ENCODE data around the gene RAB42.
"Not testable (repeated sequence)": the region's sequence is repeated elsewhere in the genome, so short reads cannot be mapped to it uniquely, and the experiment has no call there.

RAB42 gene

DNA sequence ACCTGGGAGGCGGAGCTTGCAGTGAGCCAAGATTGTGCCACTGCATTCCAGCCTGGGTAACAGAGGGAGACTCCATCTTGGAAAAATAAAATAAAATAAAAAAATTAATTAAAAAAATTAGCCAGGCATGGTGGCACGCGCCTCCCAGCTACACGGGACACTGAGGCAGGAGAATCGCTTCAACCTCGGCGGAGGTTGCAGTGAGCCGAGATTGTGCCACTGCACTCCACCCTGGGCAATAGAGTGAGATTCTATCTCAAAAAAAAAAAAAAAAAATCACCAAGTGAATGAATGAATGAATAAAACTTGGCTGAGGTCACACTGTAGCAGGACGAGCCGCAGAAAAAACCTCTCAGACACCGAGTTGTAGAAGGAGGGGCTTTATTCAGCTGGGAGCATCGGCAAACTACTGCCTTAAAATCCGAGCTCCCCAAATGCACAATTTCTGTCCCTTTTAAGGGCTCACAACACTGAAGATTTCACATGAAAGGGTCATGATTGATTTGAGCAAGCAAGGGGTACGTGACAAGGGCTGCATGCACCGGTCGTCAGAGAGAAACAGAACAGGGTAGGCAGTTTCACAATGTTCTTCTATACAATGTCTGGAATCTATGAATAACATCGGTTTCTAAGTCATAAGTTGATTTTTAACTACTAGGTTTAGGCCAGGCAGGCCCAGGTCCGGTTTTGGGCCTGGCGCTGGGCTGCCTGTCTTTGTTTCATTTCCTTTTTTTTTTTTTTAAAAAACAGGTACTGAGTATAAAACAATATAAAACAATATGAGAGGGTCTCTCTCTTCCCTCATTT is 5.3 kb upstream of the RAB42 start:
- DNase-seq (ENCODE audit: low read depth): not testable (repeated sequence)

GRCh38 chr1:28592321-28593071 is 431 bp downstream of the RAB42 start:
- no peak for DNase-seq (ENCODE audit: low read depth)

DNA sequence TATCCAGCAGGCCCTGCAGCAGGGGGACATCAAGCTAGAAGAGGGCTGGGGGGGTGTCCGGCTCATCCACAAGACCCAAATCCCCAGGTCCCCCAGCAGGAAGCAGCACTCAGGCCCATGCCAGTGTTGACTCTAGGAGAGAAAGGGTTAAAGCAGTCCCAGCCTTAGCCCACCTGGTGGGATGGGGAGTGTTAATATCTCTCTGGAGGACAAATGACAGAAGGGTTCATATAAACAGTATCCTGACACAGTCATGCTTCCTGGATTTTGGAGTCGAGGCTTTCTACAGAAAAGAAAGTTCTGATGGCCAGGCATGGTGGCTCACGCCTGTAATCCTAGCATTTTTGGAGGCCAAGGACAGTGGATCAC is 1.9 kb downstream of the RAB42 start:
- not testable (repeated sequence) for DNase-seq (ENCODE audit: low read depth)

- DNase-seq (ENCODE audit: low read depth): not testable (repeated sequence)
Measured at GRCh38 chr1:28594686-28595411, 2.8 kb downstream of the RAB42 start.

GRCh38 chr1:28595412-28596191 is 3.5 kb downstream of the RAB42 start:
- no peak for DNase-seq (ENCODE audit: low read depth)

GRCh38 chr1:28596276-28596675 is 4.2 kb downstream of the RAB42 start:
- DNase-seq (ENCODE audit: low read depth): not testable (repeated sequence)

GRCh38 chr1:28601696-28602095 is 9.6 kb downstream of the RAB42 start:
- DNase-seq (ENCODE audit: low read depth): no peak

- DNase-seq (ENCODE audit: low read depth): no peak
Measured at GRCh38 chr1:28602536-28603439, 10.7 kb downstream of the RAB42 start.

- DNase-seq (ENCODE audit: low read depth): no peak
Measured at GRCh38 chr1:28604411-28604810, 12.3 kb downstream of the RAB42 start.

DNA sequence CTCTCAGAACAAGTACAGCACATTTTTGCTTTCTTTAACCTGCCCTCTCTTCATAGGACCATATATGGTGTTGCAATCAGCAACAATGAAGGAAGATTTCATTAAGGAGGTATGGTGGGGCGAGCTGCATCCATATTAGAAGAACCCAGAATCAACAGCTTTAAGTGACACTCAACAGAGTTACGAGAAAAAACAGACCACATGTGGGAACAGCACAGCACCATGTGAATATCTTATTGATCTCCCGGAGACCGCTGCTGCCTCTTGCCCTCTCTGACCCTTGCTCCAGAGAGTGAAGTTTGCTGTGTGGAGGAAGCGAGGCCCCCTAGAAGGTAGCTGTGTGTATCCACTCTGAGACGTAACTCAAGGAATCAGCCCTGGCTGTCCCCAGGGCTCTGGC is 12.9 kb downstream of the RAB42 start:
- DNase-seq (ENCODE audit: low read depth): no peak

DNA sequence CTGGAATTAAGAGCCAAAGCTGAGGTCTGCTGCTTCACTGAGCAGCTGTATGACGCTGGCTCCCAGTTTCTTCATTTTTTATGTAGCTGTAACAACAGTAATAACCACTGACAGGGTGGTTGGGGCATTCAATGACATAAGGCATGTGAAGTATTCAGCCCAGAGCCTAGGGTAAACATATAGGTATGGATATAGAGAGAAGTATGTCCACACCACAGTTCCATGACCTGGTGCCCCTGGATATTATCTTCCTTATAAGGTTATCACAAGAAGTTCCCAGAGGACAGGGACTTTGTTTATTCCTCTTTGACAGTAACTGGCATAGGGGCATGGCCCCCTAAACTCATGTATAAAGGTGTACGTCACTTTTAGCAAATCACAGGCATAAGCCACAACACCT is 14.7 kb downstream of the RAB42 start:
- no peak for DNase-seq (ENCODE audit: low read depth)

GRCh38 chr1:28613175-28613574 is 21.1 kb downstream of the RAB42 start:
- DNase-seq (ENCODE audit: low read depth): no peak

DNA sequence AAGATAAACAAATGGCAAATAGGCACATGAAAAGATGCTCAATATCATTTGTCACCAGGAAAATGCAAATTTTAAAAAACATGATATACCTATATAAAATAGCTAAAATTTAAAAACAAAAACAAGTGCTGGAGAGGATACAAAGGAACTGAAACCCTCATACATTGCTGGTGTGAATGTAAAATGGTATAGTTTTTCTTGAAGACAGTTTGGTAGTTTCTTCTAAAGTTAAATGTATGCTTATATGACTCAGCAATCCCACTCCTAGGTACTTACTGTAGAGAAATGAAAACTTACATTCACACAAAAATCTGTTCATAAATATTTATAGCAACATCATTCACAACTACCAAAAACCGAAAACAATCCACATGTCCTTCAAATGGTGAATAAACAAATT is 39.6 kb downstream of the RAB42 start:
- DNase-seq (ENCODE audit: low read depth): no peak

GRCh38 chr1:28632560-28632959 is 40.5 kb downstream of the RAB42 start:
- no peak for DNase-seq (ENCODE audit: low read depth)

- peak; percentile 14 for DNase-seq (ENCODE audit: low read depth)
Measured at GRCh38 chr1:28640766-28641165, 48.7 kb downstream of the RAB42 start.

DNA sequence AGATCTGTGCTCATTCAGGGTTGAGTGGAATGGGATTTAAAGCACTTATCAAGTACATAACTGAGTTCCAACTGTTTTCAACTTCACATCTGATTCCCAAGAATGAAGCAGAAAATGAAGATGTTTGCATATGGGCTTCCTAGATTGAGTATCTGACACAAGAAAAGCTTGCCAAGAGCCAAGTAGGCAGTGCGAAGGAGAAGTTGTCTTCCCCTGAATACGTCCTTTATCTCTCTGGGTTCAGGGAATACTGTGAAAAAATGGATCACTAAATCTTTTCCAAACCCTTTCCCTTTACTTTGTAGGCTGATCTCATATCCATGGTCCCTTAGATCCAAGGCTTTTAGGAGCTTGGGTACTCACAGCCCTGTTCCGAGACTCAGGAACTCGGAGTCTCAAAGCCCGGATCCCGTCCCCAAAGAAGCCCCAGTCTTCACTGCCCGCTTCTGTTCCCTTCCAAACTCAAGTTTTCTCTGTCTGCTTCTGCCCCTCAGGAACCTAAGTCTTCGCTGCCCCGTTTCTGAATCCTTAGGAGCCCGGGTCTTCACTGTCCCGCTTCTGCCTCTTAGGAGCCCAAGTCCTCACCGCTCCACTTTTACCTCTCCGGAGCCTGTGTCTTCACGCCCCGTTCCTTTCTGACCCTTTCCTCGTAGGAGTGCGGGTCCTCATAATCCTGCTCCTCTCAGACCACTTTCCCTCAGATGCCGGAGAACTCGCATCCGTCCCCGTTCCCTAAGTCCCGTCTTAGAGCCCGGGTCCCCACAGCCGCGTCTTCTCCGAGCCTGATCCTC is 50.2 kb downstream of the RAB42 start:
- DNase-seq (ENCODE audit: low read depth): no peak

DNA sequence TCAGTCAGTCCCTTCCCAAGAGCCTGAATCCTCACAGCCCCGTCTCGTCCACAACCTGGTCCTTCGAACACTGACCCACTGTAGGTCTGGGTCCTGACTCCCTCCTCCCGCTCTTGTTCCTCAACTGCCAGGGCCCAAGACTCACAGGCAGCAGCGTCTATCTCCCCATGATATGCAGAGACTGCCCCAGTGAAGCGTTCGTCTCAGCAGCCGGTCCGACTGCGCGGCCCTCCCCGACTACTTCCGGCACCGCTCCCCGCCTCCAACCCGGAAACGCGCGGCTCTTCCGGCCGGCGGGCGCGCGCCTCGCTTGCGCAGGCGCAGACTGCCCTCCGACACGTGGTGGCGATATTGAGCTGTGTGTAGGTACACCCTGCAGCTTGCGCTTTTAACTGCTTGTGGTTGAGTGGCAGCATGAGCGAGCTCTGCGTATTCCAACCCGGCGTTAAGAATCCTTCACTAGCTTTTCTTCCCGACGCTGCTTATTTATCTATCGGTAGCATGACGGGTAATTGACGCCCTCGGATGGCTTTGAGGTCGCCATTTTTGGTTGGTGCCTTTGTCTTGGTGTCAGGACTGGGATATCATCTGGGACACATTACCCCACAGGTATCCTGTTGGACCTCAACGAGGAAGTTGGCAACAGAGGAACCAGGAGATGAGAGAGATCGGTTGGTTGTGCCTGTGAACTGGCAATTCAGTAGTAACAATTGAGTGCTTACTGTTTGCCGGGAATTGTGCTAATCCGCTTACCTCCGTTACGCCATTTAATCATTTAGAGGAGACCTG is 51.0 kb downstream of the RAB42 start, which contains the start of gene TAF12:
Gene TAF12, minus strand, starts transcription at position 221 of the 789 bp plus-strand sequence. CDS start 20,986 bp downstream, outside the sequence.
- peak; percentile 89 for DNase-seq (ENCODE audit: low read depth)

GRCh38 chr1:28644494-28644893 is 52.4 kb downstream of the RAB42 start:
- no peak for DNase-seq (ENCODE audit: low read depth)

All from T follicular helper cell (primary cell).